Heart left ventricle (tissue), 16 donors: ENCODE results near the gene AFF3. TPM values are rescaled to one million over a fixed set of nuclear protein-coding genes. Genes with fewer than 3 reads are reported as not detected.

ENCODE experiments used
- ATAC-seq, 4 donors: fragments of 200-7000 bp; cut with Tn5 transposase; one replicate each; pipeline ENCODE4 v1.9.1; 2020 to 2022; ENCODE audit warnings: moderate library complexity in 4 of 4, mild to moderate bottlenecking in 3 of 4, moderate number of reproducible peaks in 1 of 4
- DNase-seq, 5 donors: peaks; one replicate each; pipeline ENCODE4 v3.0.0-alpha.2; 2020
- H3K27ac ChIP-seq, 12 donors: fragments of 200-600 bp; sonication (generic) in 4 of 12; one replicate each; pipeline versions ENCODE4 v1.5.0 to v1.8.0; 2016 to 2022; ENCODE audit warnings: mild to moderate bottlenecking in 2 of 12
- H3K27me3 ChIP-seq, 9 donors: fragments of 200-600 bp; sonication (generic) in 2 of 9; one replicate each; pipeline versions ENCODE4 v1.5.1 to v1.8.0; 2016 to 2022; ENCODE audit warnings: mild to moderate bottlenecking in 3 of 9
- H3K36me3 ChIP-seq, 9 donors: fragments of 200-600 bp; sonication (generic) in 2 of 9; one replicate each; pipeline versions ENCODE4 v1.5.0 to v1.8.0; 2018 to 2022; ENCODE audit warnings: mild to moderate bottlenecking in 2 of 9
- H3K4me1 ChIP-seq, 12 donors: fragments of 200-600 bp; sonication (generic) in 4 of 12; one replicate each; pipeline versions ENCODE4 v1.5.0 to v1.8.0; 2016 to 2022; ENCODE audit warnings: mild to moderate bottlenecking in 3 of 12
- H3K4me3 ChIP-seq, 12 donors: fragments of 200-600 bp; sonication (generic) in 4 of 12; one replicate each; pipeline versions ENCODE4 v1.5.0 to v1.8.0; 2017 to 2022; ENCODE audit warnings: mild to moderate bottlenecking in 9 of 12, moderate library complexity in 4 of 12
- H3K9me3 ChIP-seq, 12 donors: fragments of 200-600 bp; sonication (generic) in 4 of 12; one replicate each; pipeline versions ENCODE4 v1.5.0 to v1.8.0; 2016 to 2022; ENCODE audit warnings: mild to moderate bottlenecking in 1 of 12
- CTCF ChIP-seq, 12 donors: fragments of 200-600 bp; sonication (generic) in 4 of 12; IDR thresholded peaks; one replicate each; pipeline versions ENCODE4 v1.5.0 to v1.8.0; 2018 to 2022; ENCODE audit warnings: antibody characterized with exemption in 12 of 12, mild to moderate bottlenecking in 5 of 12
- POLR2A ChIP-seq, 2 donors: fragments of 450-650 bp; IDR thresholded peaks; one replicate each; pipeline ENCODE4 v1.6.1; 2017; ENCODE audit warnings: antibody characterized with exemption in 2 of 2, mild to moderate bottlenecking in 2 of 2, moderate library complexity in 2 of 2
- WGBS, 4 donors: extraction: QIAGEN DNeasy Blood & Tissue Kit in 2 of 4; methylation state at CpG; one replicate each; pipeline versions ENCODE4 v1.1.5 to v1.1.7; 2013 to 2018; 5-methylcytosine and 5-hydroxymethylcytosine counted together
- intact Hi-C, 10 donors: fragments of 100-400 bp; cut with DNase I; formaldehyde crosslinking; loops; one replicate each; pipeline versions ENCODE4 v1.11.1 to v1.14.2; 2022
- polyA plus RNA-seq, 2 donors: library from polyadenylated mRNA; stranded (reverse); fragments of 200-250 nt; gene quantifications; one replicate each; pipeline ENCODE4 v1.2.3, GENCODE V29; 2013
- total RNA-seq, 9 donors: library from RNA; depleted of rRNA in 2 of 9; stranded (reverse); fragments of >200 nt in 2 of 9; fragmentation: NEBNext Ultra II Directional in 3 of 9; extraction: Animal tissue kit (Norgen Biotek cat#: 25700) in 3 of 9; gene quantifications; one replicate each; pipeline versions ENCODE4 v1.1.0 to v1.2.4, GENCODE V29; 2016 to 2023
- donor health status: ischemic (EF 13 %, LVEDD 7.1; RV severe dilation, severe dysfunction).
- donor health status: healthy with polysubstance abuse.
- donor health status: DM: no; HTN: yes; CAD: no.
- donor health status: DM: no; HTN: no; CAD: no.
- donor health status: ischemic (EF 25% LVEDD 6.9; RV normal size, moderate dysfunction).
- donor health status: ischemic (EF 25% LVEDD 5.7; RV mildly dilated, moderate dysfunction).
- donor health status: healthy.
- donor health status: DM: yes; HTN: yes; CAD: no.
- donor health status: ischemic (EF 35%, LVEDD 5.7; RV mildly dilated, moderate dysfunction).
- donor health status: nonischemic (EF 11% LVEDD 7.7; RV severe dilation, severe dysfunction).
- donor health status: DM: yes; HTN: yes; CAD: no.
- donor health status: PGD.
- donor health status: ischemic (EF 29% LVEDD 5.4; RV normal size, mild dysfunction).
- donor health status: nonischemic (EF 23%, LVEDD 6.1; RV moderate dilation, normal function).

Gene AFF3
- total and polyA plus RNA-seq, 11 donors = 1.3 to 15.5 (median 4.7) TPM

DNA sequence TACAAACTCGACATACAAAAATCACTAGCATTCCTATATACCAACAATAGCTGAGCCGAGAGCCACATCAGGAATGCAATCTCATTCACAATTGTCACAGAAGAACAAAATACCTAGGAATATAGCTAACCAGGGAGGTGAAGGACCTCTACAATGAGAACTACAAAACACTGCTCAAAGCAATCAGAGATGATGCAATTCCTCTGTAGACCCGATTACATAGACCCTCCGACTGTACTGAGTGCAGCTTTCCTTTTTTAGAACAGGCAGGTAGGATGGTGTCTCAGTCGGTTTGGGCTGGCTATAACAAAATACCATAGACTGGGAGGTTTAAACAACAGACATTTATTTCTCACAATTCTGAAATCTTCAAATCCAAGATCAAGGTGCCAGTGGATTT is 513.1 kb downstream of the AFF3 start:
- TF ChIP-seq CTCF (IDR thresholded peaks at IDR 0.05) = no peak
- no peak for TF ChIP-seq POLR2A (IDR thresholded peaks at IDR 0.05)
- Histone ChIP-seq H3K4me3 (no peak overlapping the region), H3K4me1 (peaks cover 0 to 26% (median 11%) of the 10 kb centered on the region in 12 donors), H3K27ac (no peak overlapping the region), H3K36me3 (no peaks in the 10 kb centered on the region), H3K27me3 (no peaks in the 10 kb centered on the region), H3K9me3 (peaks cover 0 to 9% (median 0%) of the 10 kb centered on the region in 12 donors)
- WGBS, 4 donors = 71 to 86% (median 84%) methylated on average over 5 of the region's 5 CpGs
- ATAC-seq (no peak), DNase-seq (no peak)
- intact Hi-C loops = no loop called here

DNA sequence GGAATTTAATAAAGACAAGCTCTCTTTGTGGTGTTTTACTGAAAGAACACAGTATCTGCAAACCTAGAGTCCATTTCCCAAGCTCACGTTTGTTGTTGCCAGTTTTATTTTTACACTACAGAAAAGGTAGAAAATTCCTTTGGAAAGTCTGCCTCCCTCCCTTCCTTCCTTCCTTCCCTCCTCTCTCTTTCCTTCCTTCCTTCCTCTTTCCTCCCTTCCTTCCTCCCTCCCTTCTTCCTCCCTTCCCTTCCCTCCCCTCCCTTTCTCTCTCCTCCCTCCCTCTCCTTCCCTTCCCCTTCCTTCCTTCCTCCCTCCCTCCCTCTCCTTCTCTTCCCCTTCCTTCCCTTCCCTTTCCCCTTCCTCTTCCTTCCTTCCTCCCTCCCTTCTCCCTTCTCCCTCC is 516.2 kb downstream of the AFF3 start:
- no peak for TF ChIP-seq POLR2A (IDR thresholded peaks at IDR 0.05)
- TF ChIP-seq CTCF (IDR thresholded peaks at IDR 0.05) = no peak
- Histone ChIP-seq H3K27ac (peak overlapping the region in 6 of 12 donors; percentile 10 to 58 (median 42)), H3K9me3 (no peaks in the 10 kb centered on the region), H3K4me3 (no peak overlapping the region), H3K36me3 (no peaks in the 10 kb centered on the region), H3K4me1 (peaks cover 0 to 27% (median 16%) of the 10 kb centered on the region in 12 donors), H3K27me3 (no peaks in the 10 kb centered on the region)
- DNase-seq (no peak), ATAC-seq (no peak)
- intact Hi-C loops = no loop called here
- WGBS, 4 donors = 17 to 29% (median 20%) methylated on average over 1 of the region's 1 CpG

GRCh38 chr2:99624677-99625076 is 517.7 kb downstream of the AFF3 start:
- 52 to 60% (median 57%) methylated on average over 10 of the region's 10 CpGs for WGBS, 4 donors
- ATAC-seq (peak; percentile 47 to 85 (median 68)), DNase-seq (peak in 3 of 5 donors; percentile 38 to 76 (median 50))
- no peak overlapping the region for H3K4me3 ChIP-seq
- no peaks in the 10 kb centered on the region for H3K27me3 ChIP-seq
- TF ChIP-seq CTCF (IDR thresholded peaks at IDR 0.05) (no peak), POLR2A (IDR thresholded peaks at IDR 0.05) (no peak)
- no peaks in the 10 kb centered on the region for H3K9me3 ChIP-seq
- H3K36me3 ChIP-seq = no peaks in the 10 kb centered on the region
- intact Hi-C loops = no loop called here
- H3K27ac ChIP-seq = peak overlapping the region in 2 of 12 donors; percentile 32 to 39
- peaks cover 0 to 37% (median 22%) of the 10 kb centered on the region in 12 donors for H3K4me1 ChIP-seq

DNA sequence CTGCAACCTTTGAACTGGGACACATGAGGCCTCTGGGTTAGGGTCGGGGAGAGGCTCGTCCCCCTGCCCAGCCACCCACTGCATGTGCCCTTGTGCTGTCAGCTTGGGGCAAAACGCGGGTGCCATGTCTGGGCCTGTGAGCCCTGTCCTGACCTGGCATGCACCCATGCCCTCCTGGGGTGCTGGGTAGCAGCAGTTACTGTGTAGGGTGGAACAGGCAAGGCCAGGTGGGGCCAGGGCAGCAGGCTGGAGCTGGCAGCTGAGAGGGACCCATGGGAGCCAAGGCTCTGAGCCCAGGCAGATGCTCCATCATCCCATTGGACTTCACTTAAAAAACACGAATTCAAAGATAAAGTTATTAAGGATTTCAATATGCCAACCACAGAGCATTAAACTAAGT is 518.8 kb downstream of the AFF3 start:
- no peak for DNase-seq
- TF ChIP-seq POLR2A (IDR thresholded peaks at IDR 0.05) = no peak
- TF ChIP-seq CTCF (IDR thresholded peaks at IDR 0.05) = no peak
- WGBS, 4 donors = 89 to 95% (median 91%) methylated on average over 5 of the region's 5 CpGs
- Histone ChIP-seq H3K27me3 (no peaks in the 10 kb centered on the region), H3K36me3 (no peaks in the 10 kb centered on the region), H3K4me3 (no peak overlapping the region), H3K4me1 (peaks cover 0 to 46% (median 22%) of the 10 kb centered on the region in 12 donors), H3K27ac (peak overlapping the region in 1 of 12 donors; percentile 39), H3K9me3 (no peaks in the 10 kb centered on the region)
- intact Hi-C loops = no loop called here
- peak in 1 of 4 donors; percentile 13 for ATAC-seq
